HG03103 (cell line): ENCODE data around the gene DHCR24.
A peak's percentile ranks its signal among the peaks of the same experiment; 100 is the strongest.

ENCODE experiments used
- ATAC-seq: cut with Tn5 transposase; IDR thresholded peaks from one replicate; pipeline ENCODE4 v1.9.1; 2021; ENCODE audit warnings: low read depth; ENCODE audit not compliant: unreplicated experiment

The DHCR24 gene

GRCh38 chr1:54819733-54820132 lies 67.3 kb downstream of the DHCR24 start:
- no peak for ATAC-seq

GRCh38 chr1:54819195-54819536 lies 67.8 kb downstream of the DHCR24 start:
- no peak for ATAC-seq

GRCh38 chr1:54818461-54819194 lies 68.4 kb downstream of the DHCR24 start:
- ATAC-seq = no peak

GRCh38 chr1:54816951-54817350 lies 70.0 kb downstream of the DHCR24 start:
- ATAC-seq = no peak

- no peak for ATAC-seq
Measured at GRCh38 chr1:54816130-54816529, 70.9 kb downstream of the DHCR24 start.

GRCh38 chr1:54815086-54815876 lies 71.7 kb downstream of the DHCR24 start:
- no peak for ATAC-seq

GRCh38 chr1:54814571-54814970 lies 72.4 kb downstream of the DHCR24 start:
- ATAC-seq = no peak

GRCh38 chr1:54814126-54814498 lies 72.9 kb downstream of the DHCR24 start:
- no peak for ATAC-seq

- ATAC-seq = no peak
Measured at GRCh38 chr1:54813485-54814125, 73.4 kb downstream of the DHCR24 start.

- no peak for ATAC-seq
Measured at GRCh38 chr1:54812801-54813484, 74.1 kb downstream of the DHCR24 start.

GRCh38 chr1:54811739-54812655 lies 75.0 kb downstream of the DHCR24 start:
- no peak for ATAC-seq

GRCh38 chr1:54811066-54811465 lies 75.9 kb downstream of the DHCR24 start:
- ATAC-seq = no peak

- ATAC-seq = peak; percentile 88
Measured at GRCh38 chr1:54810153-54810942, 76.6 kb downstream of the DHCR24 start.

GRCh38 chr1:54809496-54810074 lies 77.4 kb downstream of the DHCR24 start:
- no peak for ATAC-seq

- ATAC-seq = no peak
Measured at GRCh38 chr1:54808443-54809207, 78.4 kb downstream of the DHCR24 start.

GRCh38 chr1:54807756-54808155 lies 79.2 kb downstream of the DHCR24 start:
- ATAC-seq = no peak

- ATAC-seq = no peak
Measured at GRCh38 chr1:54806931-54807611, 79.9 kb downstream of the DHCR24 start.

GRCh38 chr1:54805981-54806381 lies 81.0 kb downstream of the DHCR24 start:
- ATAC-seq = no peak
